ENCODE data around the gene OR5B3.
A peak's percentile ranks its signal among the peaks of the same experiment; 100 is the strongest.
"Not testable (repeated sequence)": the region's sequence is repeated elsewhere in the genome, so short reads cannot be mapped to it uniquely, and the experiment has no call there.

The OR5B3 gene

DNA sequence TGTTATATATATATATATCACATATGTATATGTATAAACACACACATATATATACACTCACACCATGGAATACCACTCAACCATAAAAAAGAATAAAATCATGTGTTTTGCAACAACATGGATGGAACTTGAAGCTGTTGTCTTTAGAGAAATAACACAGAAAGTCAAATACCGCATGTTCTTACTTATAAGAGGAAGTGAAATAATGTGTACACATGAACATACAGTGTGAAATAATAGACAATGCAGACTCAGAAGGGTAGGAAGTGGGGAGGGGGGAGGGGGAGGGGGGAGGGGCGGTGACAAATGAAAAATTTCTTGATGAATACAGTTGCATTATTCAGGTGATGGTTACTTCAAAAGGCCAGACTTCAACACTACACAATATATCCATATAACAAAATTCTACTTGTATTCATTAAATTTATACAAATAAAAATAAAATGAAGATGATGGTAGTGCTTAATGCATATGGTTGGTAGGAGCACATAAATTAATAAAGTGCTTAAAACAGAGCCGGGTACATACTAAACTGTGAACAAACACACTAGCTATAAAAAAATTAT lies 27.0 kb upstream of the OR5B3 start:
- TF ChIP-seq, protein P1, sequence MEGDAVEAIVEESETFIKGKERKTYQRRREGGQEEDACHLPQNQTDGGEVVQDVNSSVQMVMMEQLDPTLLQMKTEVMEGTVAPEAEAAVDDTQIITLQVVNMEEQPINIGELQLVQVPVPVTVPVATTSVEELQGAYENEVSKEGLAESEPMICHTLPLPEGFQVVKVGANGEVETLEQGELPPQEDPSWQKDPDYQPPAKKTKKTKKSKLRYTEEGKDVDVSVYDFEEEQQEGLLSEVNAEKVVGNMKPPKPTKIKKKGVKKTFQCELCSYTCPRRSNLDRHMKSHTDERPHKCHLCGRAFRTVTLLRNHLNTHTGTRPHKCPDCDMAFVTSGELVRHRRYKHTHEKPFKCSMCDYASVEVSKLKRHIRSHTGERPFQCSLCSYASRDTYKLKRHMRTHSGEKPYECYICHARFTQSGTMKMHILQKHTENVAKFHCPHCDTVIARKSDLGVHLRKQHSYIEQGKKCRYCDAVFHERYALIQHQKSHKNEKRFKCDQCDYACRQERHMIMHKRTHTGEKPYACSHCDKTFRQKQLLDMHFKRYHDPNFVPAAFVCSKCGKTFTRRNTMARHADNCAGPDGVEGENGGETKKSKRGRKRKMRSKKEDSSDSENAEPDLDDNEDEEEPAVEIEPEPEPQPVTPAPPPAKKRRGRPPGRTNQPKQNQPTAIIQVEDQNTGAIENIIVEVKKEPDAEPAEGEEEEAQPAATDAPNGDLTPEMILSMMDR (conservative IDR thresholded peaks at IDR 0.05; ENCODE audit: low read depth, low read length), result no peak

DNA sequence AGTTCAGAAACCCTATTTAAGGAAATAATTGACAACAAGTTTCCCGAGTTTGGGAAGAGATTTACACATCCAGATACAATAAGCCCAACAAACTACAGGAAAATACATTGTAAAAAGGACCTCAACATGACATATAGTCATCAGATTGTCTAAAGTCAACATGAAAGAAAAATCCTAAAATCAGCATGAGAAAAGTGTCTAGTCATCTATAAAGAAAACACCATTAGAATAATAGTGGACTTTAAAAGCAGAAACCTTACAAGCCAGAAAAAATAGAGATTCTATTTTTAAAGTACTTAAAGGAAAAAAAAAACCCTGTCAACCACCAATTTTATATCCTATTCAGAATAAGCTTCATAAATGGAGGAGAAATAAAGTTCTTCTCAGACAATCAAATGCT lies 22.6 kb upstream of the OR5B3 start:
- no peak overlapping the region for H3K4me3 ChIP-seq (ENCODE audit: low read length)
- DNase-seq (ENCODE audit: low read depth), result no peak
- TF ChIP-seq, protein P1 (conservative IDR thresholded peaks at IDR 0.05; ENCODE audit: low read depth, low read length), result no peak

More for the DNA sequence above, 27.0 kb upstream of the OR5B3 start:
- no peak overlapping the region for H3K4me3 ChIP-seq (ENCODE audit: low read length)
- DNase-seq (ENCODE audit: low read depth), result no peak

DNA sequence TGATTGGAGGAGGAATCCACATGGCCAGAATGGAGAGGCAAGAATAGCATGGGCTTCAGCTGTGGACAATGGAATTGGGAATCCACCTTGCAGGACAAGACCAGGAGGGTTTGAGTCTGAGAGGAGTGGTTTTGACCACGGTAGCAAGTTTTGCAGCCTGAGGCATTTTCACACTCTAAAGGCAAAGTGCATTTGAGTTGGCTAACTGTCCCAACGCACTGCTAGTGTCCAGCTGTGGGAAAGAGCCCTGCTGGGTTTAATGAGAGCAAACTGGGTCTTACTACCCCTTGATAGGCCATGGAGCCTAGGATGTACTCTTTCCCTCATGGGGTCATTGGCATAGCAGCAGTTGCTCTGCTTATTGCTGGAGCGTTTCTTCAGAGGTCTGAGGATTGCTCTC lies 21.3 kb upstream of the OR5B3 start, which contains the start of gene OR5B2:
OR5B2 (minus strand) TSS at position 101 of the 400 bp plus-strand sequence. CDS start 4,860 bp downstream, outside the sequence.
- no peak for DNase-seq (ENCODE audit: low read depth)
- TF ChIP-seq, protein P1 (conservative IDR thresholded peaks at IDR 0.05; ENCODE audit: low read depth, low read length), result no peak
- H3K4me3 ChIP-seq (ENCODE audit: low read length), result no peak within 1 kb of the TSS

DNA sequence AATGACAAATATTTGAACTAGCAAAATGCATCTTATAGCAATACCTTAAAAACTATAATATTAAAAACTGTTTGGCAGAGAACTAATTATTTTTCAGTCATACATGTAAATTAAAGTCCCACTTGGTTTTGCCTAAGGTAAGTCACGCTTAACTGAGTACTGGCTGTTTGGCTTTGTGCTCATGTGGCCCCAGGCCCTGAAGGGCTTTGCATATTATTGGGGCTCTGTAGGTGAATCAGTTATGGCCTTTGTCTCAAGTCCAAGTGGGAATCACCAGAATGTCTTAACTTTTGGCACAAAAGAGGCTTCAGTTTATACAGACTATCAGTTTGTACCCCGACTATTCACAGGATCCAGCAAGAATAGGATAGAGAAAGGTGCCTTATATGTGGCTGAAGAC lies 7.1 kb downstream of the OR5B3 start:
- DNase-seq (ENCODE audit: low read depth); H3K4me3 ChIP-seq (ENCODE audit: low read length): not testable (repeated sequence)

DNA sequence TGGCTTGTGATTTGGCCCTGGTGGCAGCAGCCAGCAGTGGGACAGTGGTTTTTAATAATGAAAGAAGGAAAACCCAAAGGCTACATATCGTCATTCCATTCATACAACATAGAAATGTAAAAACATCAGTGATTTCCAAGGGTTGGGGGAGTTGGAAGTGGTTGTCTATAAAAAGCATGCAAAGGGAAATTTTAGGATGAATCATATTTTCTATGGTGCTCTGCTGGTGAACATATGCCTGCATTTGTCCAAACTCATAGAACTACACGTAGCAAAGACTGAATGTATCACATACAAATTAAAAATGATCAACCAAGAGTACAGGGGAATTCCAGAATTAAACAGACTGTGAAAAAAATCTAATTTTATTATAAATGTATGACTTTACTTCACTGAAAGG lies 11.1 kb downstream of the OR5B3 start:
- no peak overlapping the region for H3K4me3 ChIP-seq (ENCODE audit: low read length)
- TF ChIP-seq, protein P1 (conservative IDR thresholded peaks at IDR 0.05; ENCODE audit: low read depth, low read length), result no peak
- no peak for DNase-seq (ENCODE audit: low read depth)

DNA sequence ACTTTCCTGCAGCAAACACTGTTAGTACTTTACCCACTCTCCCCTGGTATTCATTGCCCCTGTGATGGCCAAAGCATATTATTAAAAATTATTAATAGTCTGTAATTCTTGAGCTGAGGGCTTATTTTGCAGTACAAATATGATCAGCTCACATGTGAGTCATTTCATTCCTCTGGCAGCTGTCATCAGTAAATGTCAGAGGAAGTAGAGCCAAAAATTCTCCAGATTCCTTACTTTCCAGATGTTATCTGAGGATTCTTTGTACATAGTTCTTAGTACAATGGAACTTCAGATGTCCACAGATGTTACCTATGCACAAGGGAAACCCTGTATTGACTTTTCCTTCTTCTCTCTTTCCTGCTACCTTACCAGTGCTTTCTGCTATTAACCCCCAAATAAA lies 12.5 kb downstream of the OR5B3 start:
- no peak overlapping the region for H3K4me3 ChIP-seq (ENCODE audit: low read length)
- DNase-seq (ENCODE audit: low read depth), result peak; percentile 51
- TF ChIP-seq, protein P1 (conservative IDR thresholded peaks at IDR 0.05; ENCODE audit: low read depth, low read length), result no peak

DNA sequence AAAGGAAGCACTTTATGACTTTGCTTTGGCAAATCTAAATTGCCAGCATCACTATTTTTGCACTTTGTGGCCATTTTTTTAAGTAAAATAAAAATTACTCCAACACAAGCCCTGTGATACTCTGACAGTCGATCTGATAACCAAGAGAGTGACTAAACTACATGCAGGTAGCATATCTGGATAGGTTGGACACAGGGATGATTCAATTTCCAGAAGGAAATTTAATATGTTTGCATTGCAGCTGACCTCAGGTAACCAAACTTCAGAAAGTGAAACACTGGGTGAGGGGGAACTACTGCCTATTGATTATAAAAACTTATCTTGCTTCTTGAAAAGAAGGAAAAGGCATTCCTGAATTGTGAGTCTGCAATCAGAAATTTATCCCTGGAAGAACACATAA lies 13.9 kb downstream of the OR5B3 start:
- no peak for DNase-seq (ENCODE audit: low read depth)
- TF ChIP-seq, protein P1 (conservative IDR thresholded peaks at IDR 0.05; ENCODE audit: low read depth, low read length), result no peak
- no peak overlapping the region for H3K4me3 ChIP-seq (ENCODE audit: low read length)
